ENCODE results near the gene EXOSC3.

EXOSC3 gene

GRCh38 chr9:37792122-37792521 is 7.3 kb upstream of the EXOSC3 start:
- no peak for TF ChIP-seq CTCF (IDR thresholded peaks at IDR 0.05; ENCODE audit: control insufficient read depth, extremely low read depth, insufficient read depth)
- no peak for DNase-seq (ENCODE audit: low read depth)
- no peak overlapping the region for H3K4me3 ChIP-seq (ENCODE audit: low read depth, low read length)

- no peak for DNase-seq (ENCODE audit: low read depth)
- H3K4me3 ChIP-seq (ENCODE audit: low read depth, low read length): no peak overlapping the region
- TF ChIP-seq CTCF (IDR thresholded peaks at IDR 0.05; ENCODE audit: control insufficient read depth, extremely low read depth, insufficient read depth): no peak
These were observed 5.2 kb upstream of the EXOSC3 start for GRCh38 chr9:37790096-37790495.

GRCh38 chr9:37788332-37788731 is 3.5 kb upstream of the EXOSC3 start:
- DNase-seq (ENCODE audit: low read depth): no peak
- H3K4me3 ChIP-seq (ENCODE audit: low read depth, low read length): no peak overlapping the region
- no peak for TF ChIP-seq CTCF (IDR thresholded peaks at IDR 0.05; ENCODE audit: control insufficient read depth, extremely low read depth, insufficient read depth)

- TF ChIP-seq CTCF (IDR thresholded peaks at IDR 0.05; ENCODE audit: control insufficient read depth, extremely low read depth, insufficient read depth): no peak
- H3K4me3 ChIP-seq (ENCODE audit: low read depth, low read length): no peak overlapping the region
- no peak for DNase-seq (ENCODE audit: low read depth)
These were observed 2.2 kb upstream of the EXOSC3 start for GRCh38 chr9:37787059-37787458.

- DNase-seq (ENCODE audit: low read depth): no peak
- peak overlapping the region; percentile 81 for H3K4me3 ChIP-seq (ENCODE audit: low read depth, low read length)
- TF ChIP-seq CTCF (IDR thresholded peaks at IDR 0.05; ENCODE audit: control insufficient read depth, extremely low read depth, insufficient read depth): no peak
These were observed 611 bp downstream of the EXOSC3 start for GRCh38 chr9:37784291-37784615.

GRCh38 chr9:37778534-37778933 is 6.3 kb downstream of the EXOSC3 start:
- DNase-seq (ENCODE audit: low read depth): no peak
- TF ChIP-seq CTCF (IDR thresholded peaks at IDR 0.05; ENCODE audit: control insufficient read depth, extremely low read depth, insufficient read depth): no peak
- no peak overlapping the region for H3K4me3 ChIP-seq (ENCODE audit: low read depth, low read length)

GRCh38 chr9:37776328-37776727 is 8.5 kb downstream of the EXOSC3 start:
- DNase-seq (ENCODE audit: low read depth): no peak
- no peak for TF ChIP-seq CTCF (IDR thresholded peaks at IDR 0.05; ENCODE audit: control insufficient read depth, extremely low read depth, insufficient read depth)
- H3K4me3 ChIP-seq (ENCODE audit: low read depth, low read length): no peak overlapping the region

Measured in LNCaP clone FGC (cell line).